Esophagus (tissue), 2 donors: ENCODE data around the gene OSBPL10. TPM values are rescaled to one million over a fixed set of nuclear protein-coding genes. Genes with fewer than 3 reads are reported as not detected.

ENCODE experiments used
- H3K27ac ChIP-seq, 2 donors: one replicate each; pipeline ENCODE4 v1.5.1; 2013; ENCODE audit warnings: low read depth in 2 of 2, mild to moderate bottlenecking in 2 of 2, inconsistent platforms in 1 of 2, low read length in 1 of 2, moderate library complexity in 1 of 2
- H3K27me3 ChIP-seq, 2 donors: one replicate each; pipeline ENCODE4 v1.6.1; 2013; ENCODE audit warnings: low read length in 2 of 2, control low read depth in 1 of 2, mild to moderate bottlenecking in 1 of 2; ENCODE audit not compliant: insufficient read depth in 2 of 2, control insufficient read depth in 1 of 2
- H3K36me3 ChIP-seq, 2 donors: one replicate each; pipeline ENCODE4 v1.6.1; 2013; ENCODE audit warnings: low read length in 1 of 2; ENCODE audit not compliant: control insufficient read depth in 2 of 2, insufficient read depth in 2 of 2
- H3K4me1 ChIP-seq, 2 donors: one replicate each; pipeline ENCODE4 v1.6.1; 2013; ENCODE audit warnings: low read length in 1 of 2; ENCODE audit not compliant: control insufficient read depth in 2 of 2, insufficient read depth in 2 of 2
- H3K4me3 ChIP-seq, 2 donors: one replicate each; pipeline ENCODE4 v1.5.1; 2013; ENCODE audit warnings: low read length in 2 of 2, mild to moderate bottlenecking in 2 of 2, low read depth in 1 of 2, moderate library complexity in 1 of 2
- H3K9me3 ChIP-seq, 2 donors: one replicate each; pipeline ENCODE4 v1.6.1; 2013; ENCODE audit warnings: mild to moderate bottlenecking in 2 of 2, low read depth in 1 of 2, low read length in 1 of 2, moderate library complexity in 1 of 2; ENCODE audit not compliant: control insufficient read depth in 2 of 2, insufficient read depth in 1 of 2
- WGBS, 2 donors: extraction: QIAGEN DNeasy Blood & Tissue Kit; methylation state at CpG; one replicate each; pipeline ENCODE4 v1.1.7; 2013; 5-methylcytosine and 5-hydroxymethylcytosine counted together
- polyA plus RNA-seq, 2 donors: library from polyadenylated mRNA; stranded (reverse); fragments of 200-250 nt; gene quantifications; one replicate each; pipeline ENCODE4 v1.2.3, GENCODE V29; 2013
- donor health status: healthy with polysubstance abuse.
- donor health status: Bipolar disorder and iron deficiency.

The OSBPL10 gene
- polyA plus RNA-seq, 2 donors = 6.4 to 9.0 TPM

- Histone ChIP-seq H3K36me3 (peaks cover 0 to 2% of the 10 kb centered on the region in 2 donors), H3K9me3 (peaks cover 0 to 4% of the 10 kb centered on the region in 2 donors), H3K4me3 (no peak overlapping the region), H3K4me1 (peaks cover 2 to 5% of the 10 kb centered on the region in 2 donors), H3K27ac (no peak overlapping the region), H3K27me3 (no peaks in the 10 kb centered on the region)
- WGBS, 2 donors = 76 to 78% methylated on average over 4 of the region's 4 CpGs
Measured at GRCh38 chr3:31952205-31952604, 28.9 kb downstream of the OSBPL10 start.

GRCh38 chr3:31948280-31948679 is 32.8 kb downstream of the OSBPL10 start:
- 83 to 85% methylated on average over 6 of the region's 6 CpGs for WGBS, 2 donors

GRCh38 chr3:31947671-31948091 is 33.4 kb downstream of the OSBPL10 start:
- Histone ChIP-seq H3K36me3 (peaks cover 0 to 2% of the 10 kb centered on the region in 2 donors), H3K27ac (peak overlapping the region in 1 of 2 donors; percentile 7), H3K27me3 (no peaks in the 10 kb centered on the region), H3K4me3 (no peak overlapping the region), H3K4me1 (peaks cover 5% of the 10 kb centered on the region in 2 donors), H3K9me3 (no peaks in the 10 kb centered on the region)
- 52 to 57% methylated on average over 6 of the region's 6 CpGs for WGBS, 2 donors

More at GRCh38 chr3:31948280-31948679, 32.8 kb downstream of the OSBPL10 start:
- no peak overlapping the region for H3K4me3 ChIP-seq
- H3K36me3 ChIP-seq = peaks cover 0 to 2% of the 10 kb centered on the region in 2 donors
- H3K4me1 ChIP-seq = peaks cover 5% of the 10 kb centered on the region in 2 donors
- no peaks in the 10 kb centered on the region for H3K27me3 ChIP-seq
- H3K9me3 ChIP-seq = no peaks in the 10 kb centered on the region
- H3K27ac ChIP-seq = peak overlapping the region in 1 of 2 donors; percentile 36

GRCh38 chr3:31947162-31947561 is 33.9 kb downstream of the OSBPL10 start:
- 86 to 99% methylated on average over 4 of the region's 4 CpGs for WGBS, 2 donors
- Histone ChIP-seq H3K9me3 (no peaks in the 10 kb centered on the region), H3K4me1 (peaks cover 5% of the 10 kb centered on the region in 2 donors), H3K4me3 (no peak overlapping the region), H3K27me3 (no peaks in the 10 kb centered on the region), H3K36me3 (no peaks in the 10 kb centered on the region), H3K27ac (peak overlapping the region in 1 of 2 donors; percentile 14)

DNA sequence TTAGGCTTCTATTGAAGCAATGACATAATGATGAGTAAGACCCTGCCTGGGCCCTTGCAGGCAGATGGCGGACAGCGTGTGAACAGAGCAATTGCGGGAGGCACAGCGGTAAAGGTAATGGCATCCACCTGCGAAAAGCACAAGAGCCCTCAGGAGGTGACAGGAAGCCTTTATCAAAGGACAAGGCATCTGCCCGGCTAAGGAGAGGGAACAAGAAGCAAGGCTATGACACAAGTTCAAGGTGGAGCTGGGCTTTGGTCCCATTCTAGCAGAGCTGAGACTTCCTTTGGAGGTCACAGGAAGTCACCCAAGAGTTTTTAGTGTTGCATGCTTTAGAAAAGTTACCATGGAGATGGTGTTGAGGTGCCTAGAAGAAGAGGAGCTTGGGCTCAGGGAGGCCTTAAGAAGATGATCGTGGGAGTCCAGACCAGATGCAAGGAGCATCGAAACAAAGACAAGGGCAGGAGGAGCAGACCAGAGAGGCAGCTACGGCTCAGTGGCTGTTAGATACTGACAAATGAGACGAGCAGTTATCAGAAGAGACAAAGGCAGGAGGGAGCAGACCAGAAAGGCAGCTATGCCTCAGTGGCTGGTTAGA is 34.5 kb downstream of the OSBPL10 start:
- H3K4me3 ChIP-seq = no peak overlapping the region
- no peaks in the 10 kb centered on the region for H3K9me3 ChIP-seq
- no peaks in the 10 kb centered on the region for H3K36me3 ChIP-seq
- 89 to 92% methylated on average over 10 of the region's 10 CpGs for WGBS, 2 donors
- H3K4me1 ChIP-seq = peaks cover 5% of the 10 kb centered on the region in 2 donors
- H3K27ac ChIP-seq = no peak overlapping the region
- H3K27me3 ChIP-seq = no peaks in the 10 kb centered on the region

DNA sequence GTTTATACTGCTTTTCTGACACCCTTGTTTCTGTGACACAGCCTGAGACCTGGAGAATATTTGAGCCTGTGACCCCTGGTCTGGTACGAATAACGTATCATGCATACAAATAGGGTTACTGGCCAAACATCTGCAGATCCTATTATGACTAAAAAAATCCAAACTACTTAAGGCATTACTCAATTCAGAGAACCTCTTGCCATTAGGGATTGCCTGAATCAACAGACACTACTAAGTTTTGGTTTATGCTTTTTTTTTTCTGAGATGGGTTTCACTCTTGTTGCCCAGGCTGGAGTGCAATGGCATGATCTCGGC is 35.4 kb downstream of the OSBPL10 start:
- Histone ChIP-seq H3K36me3 (no peaks in the 10 kb centered on the region), H3K4me3 (no peak overlapping the region), H3K9me3 (no peaks in the 10 kb centered on the region), H3K27me3 (no peaks in the 10 kb centered on the region), H3K4me1 (peaks cover 5% of the 10 kb centered on the region in 2 donors), H3K27ac (no peak overlapping the region)
- WGBS, 2 donors = 75 to 80% methylated on average over 3 of the region's 3 CpGs

- H3K27ac ChIP-seq = no peak overlapping the region
- H3K4me1 ChIP-seq = peaks cover 4 to 5% of the 10 kb centered on the region in 2 donors
- H3K27me3 ChIP-seq = no peaks in the 10 kb centered on the region
- no peaks in the 10 kb centered on the region for H3K9me3 ChIP-seq
- H3K36me3 ChIP-seq = no peaks in the 10 kb centered on the region
- H3K4me3 ChIP-seq = no peak overlapping the region
Measured at GRCh38 chr3:31943041-31943440, 38.0 kb downstream of the OSBPL10 start.

- H3K4me3 ChIP-seq = no peak overlapping the region
- H3K27ac ChIP-seq = no peak overlapping the region
- peaks cover 2 to 5% of the 10 kb centered on the region in 2 donors for H3K4me1 ChIP-seq
- H3K27me3 ChIP-seq = no peaks in the 10 kb centered on the region
- no peaks in the 10 kb centered on the region for H3K9me3 ChIP-seq
- H3K36me3 ChIP-seq = no peaks in the 10 kb centered on the region
- WGBS, 2 donors = 83 to 100% methylated on average over 1 to 2 of the region's 2 CpGs
Measured at GRCh38 chr3:31942446-31942845, 38.6 kb downstream of the OSBPL10 start.

DNA sequence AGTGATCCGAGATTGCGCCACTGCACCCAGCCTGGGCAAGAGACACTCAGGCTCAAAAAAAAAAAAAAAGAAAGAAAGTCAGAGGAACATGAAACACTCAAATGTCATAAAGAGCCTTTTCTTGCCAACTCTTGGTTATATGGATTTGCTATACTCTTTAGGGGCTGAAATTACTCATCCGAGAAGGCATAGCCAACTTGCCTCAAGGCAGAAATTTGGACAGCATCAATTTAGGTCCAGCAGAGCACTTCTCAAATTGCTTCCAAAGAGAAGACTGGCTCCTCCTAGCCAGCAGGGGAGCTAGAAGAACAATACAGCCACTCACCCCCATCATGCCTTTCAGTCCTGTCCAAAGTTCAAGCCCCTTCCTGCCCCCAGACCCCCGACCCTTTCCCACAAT is 43.8 kb downstream of the OSBPL10 start:
- no peaks in the 10 kb centered on the region for H3K36me3 ChIP-seq
- H3K4me3 ChIP-seq = no peak overlapping the region
- H3K27ac ChIP-seq = no peak overlapping the region
- WGBS, 2 donors = 71 to 76% methylated on average over 4 of the region's 4 CpGs
- H3K9me3 ChIP-seq = no peaks in the 10 kb centered on the region
- H3K27me3 ChIP-seq = no peaks in the 10 kb centered on the region
- H3K4me1 ChIP-seq = peaks cover 3% of the 10 kb centered on the region in 2 donors

GRCh38 chr3:31936420-31937060 is 44.5 kb downstream of the OSBPL10 start:
- no peaks in the 10 kb centered on the region for H3K36me3 ChIP-seq
- no peak overlapping the region for H3K4me3 ChIP-seq
- H3K4me1 ChIP-seq = peaks cover 3% of the 10 kb centered on the region in 2 donors
- H3K27ac ChIP-seq = no peak overlapping the region
- WGBS, 2 donors = 23 to 43% methylated on average over 1 of the region's 1 CpG
- H3K27me3 ChIP-seq = no peaks in the 10 kb centered on the region
- H3K9me3 ChIP-seq = no peaks in the 10 kb centered on the region
